Subcutaneous adipose tissue (tissue), 4 donors: ENCODE measurements around the gene MMP24. TPM values are rescaled to one million over a fixed set of nuclear protein-coding genes. Genes with fewer than 3 reads are reported as not detected.

Experiments used
- CTCF ChIP-seq: fragments of 450-650 bp; IDR thresholded peaks from one replicate; pipeline ENCODE4 v1.5.1; 2016; ENCODE audit warnings: low read depth, mild to moderate bottlenecking, control low read depth, antibody characterized with exemption, moderate library complexity
- total RNA-seq, 4 donors: library from RNA; depleted of rRNA; stranded (reverse); fragments of >200 nt; gene quantifications; one replicate each; pipeline ENCODE4 v1.1.0, GENCODE V29; 2016

The MMP24 gene
- total RNA-seq, 4 donors from 2014 or later, result 0.17 to 1.3 (median 0.66) TPM; not detected in 1

GRCh38 chr20:35243317-35243716 is 16.8 kb downstream of the MMP24 start:
- no peak for TF ChIP-seq CTCF

GRCh38 chr20:35243986-35244385 is 17.5 kb downstream of the MMP24 start:
- TF ChIP-seq CTCF, result no peak

- no peak for TF ChIP-seq CTCF
Measured at GRCh38 chr20:35246723-35247122, 20.2 kb downstream of the MMP24 start.

- no peak for TF ChIP-seq CTCF
Measured at GRCh38 chr20:35248641-35249475, 22.4 kb downstream of the MMP24 start.

GRCh38 chr20:35251613-35251940 is 25.1 kb downstream of the MMP24 start:
- TF ChIP-seq CTCF, result no peak

- TF ChIP-seq CTCF, result no peak
Measured at GRCh38 chr20:35252037-35252461, 25.6 kb downstream of the MMP24 start.

GRCh38 chr20:35253010-35253409 is 26.5 kb downstream of the MMP24 start:
- TF ChIP-seq CTCF, result no peak
